HepG2 (cell line): ENCODE data around the gene PIM3. TPM values are rescaled to one million over a fixed set of nuclear protein-coding genes. Genes with fewer than 3 reads are reported as not detected.

Source experiments
- ATAC-seq: fragments of 200-7000 bp; cut with Tn5 transposase; 3 replicates; pipeline ENCODE4 v1.9.1; 2020; ENCODE audit warnings: mild to moderate bottlenecking, moderate library complexity
- BruUV-seq: library from RNA; stranded (reverse); fragments of 400-500 nt; replicated peaks from 2 replicates; lab custom pipeline; 2021; lab: Mats Ljungman, UMichigan
- CTCF ChIA-PET: fragments of 300-600 bp; formaldehyde crosslinking; extraction: SDS; loops from one replicate; lab custom pipeline; 2021; ENCODE audit warnings: low total read pairs, inconsistent platforms, low intra/inter-chr PET ratio; lab: Yijun Ruan, JAX
- POLR2A ChIA-PET: fragments of 350-600 bp; sonication (Branson Sonifier 250); formaldehyde crosslinking; loops from one replicate; lab custom pipeline; 2020; ENCODE audit warnings: antibody characterized with exemption, inconsistent platforms; lab: Yijun Ruan, JAX
- DNase-seq: peaks from one replicate; pipeline ENCODE4 v3.0.0-alpha.2; 2015; ENCODE audit warnings: low spot score
- FAIRE-seq: peaks from 3 replicates; lab custom pipeline; 2011; peaks lifted over from hg19 to GRCh38; lab: Jason Lieb, UNC
- H2AFZ ChIP-seq: one replicate; pipeline ENCODE4 v1.6.1; 2011; ENCODE audit warnings: low read length, inconsistent platforms
- H3K27ac ChIP-seq: fragments of 300-600 bp; 3 replicates; pipeline ENCODE4 v1.8.0; 2011; ENCODE audit warnings: mixed run types, mild to moderate bottlenecking, mixed read lengths, low read length, inconsistent platforms; ENCODE audit not compliant: insufficient read depth; ENCODE audit errors: extremely low read length
- H3K27me3 ChIP-seq, 2 experiments: fragments of 200-600 bp in 1 of 2; 2 replicates in 1 of 2; 3 replicates in 1 of 2; pipeline versions ENCODE4 v1.6.0 to v1.8.0; 2011; ENCODE audit warnings: low read length in 2 of 2, mild to moderate bottlenecking in 2 of 2, moderate library complexity in 2 of 2, inconsistent platforms in 1 of 2; ENCODE audit not compliant: insufficient read depth in 2 of 2, control insufficient read depth in 1 of 2
- H3K36me3 ChIP-seq, 2 experiments: fragments of 200-600 bp in 1 of 2; replicated peaks in 1 of 2; 2 replicates in 1 of 2; 3 replicates in 1 of 2; pipeline versions ENCODE4 v1.5.1 to v1.8.0; 2011; ENCODE audit warnings: low read length in 2 of 2, inconsistent platforms in 1 of 2; ENCODE audit not compliant: insufficient read depth in 2 of 2, control insufficient read depth in 1 of 2
- H3K4me1 ChIP-seq: 2 replicates; pipeline ENCODE4 v1.5.1; 2012; ENCODE audit warnings: low read length, inconsistent platforms; ENCODE audit not compliant: insufficient read depth
- H3K4me2 ChIP-seq: 2 replicates; pipeline ENCODE4 v1.6.0; 2011; ENCODE audit warnings: low read depth, low read length, inconsistent platforms
- H3K4me3 ChIP-seq, 3 experiments: fragments of 200-600 bp in 1 of 3; sonication (generic), shearing (Covaris generic) in 1 of 3; replicated peaks in 1 of 3; 2 replicates each; pipeline ENCODE4 v1.5.1; 2011 to 2016; ENCODE audit warnings: low read length in 3 of 3, inconsistent platforms in 2 of 3, low read depth in 2 of 3, mild to moderate bottlenecking in 2 of 3, control low read depth in 1 of 3, mixed read lengths in 1 of 3; ENCODE audit not compliant: insufficient read depth in 1 of 3
- H3K79me2 ChIP-seq: one replicate; pipeline ENCODE4 v1.6.1; 2011; ENCODE audit warnings: low read length, inconsistent platforms; ENCODE audit not compliant: insufficient read depth
- H3K9ac ChIP-seq: 2 replicates; pipeline ENCODE4 v1.6.0; 2011; ENCODE audit warnings: mild to moderate bottlenecking, low read depth, low read length, inconsistent platforms; ENCODE audit not compliant: insufficient read depth
- H3K9me3 ChIP-seq: 2 replicates; pipeline ENCODE4 v1.5.1; 2012; ENCODE audit warnings: mild to moderate bottlenecking, low read length
- H4K20me1 ChIP-seq: 2 replicates; pipeline ENCODE4 v1.6.0; 2011; ENCODE audit warnings: inconsistent platforms, mild to moderate bottlenecking, low read length, moderate library complexity; ENCODE audit not compliant: insufficient read depth
- ARNT ChIP-seq: fragments of 450-650 bp; IDR thresholded peaks from 2 replicates; pipeline ENCODE4 v1.6.1; 2017
- CC2D1A ChIP-seq: sonication (generic); formaldehyde crosslinking; IDR thresholded peaks from 2 replicates; pipeline ENCODE4 v1.8.1; 2023; ENCODE audit warnings: mild to moderate bottlenecking, missing genetic modification reagents
- CENPX ChIP-seq: sonication (generic); formaldehyde crosslinking; IDR thresholded peaks from 2 replicates; pipeline ENCODE4 v1.9.0; 2021; ENCODE audit warnings: mild to moderate bottlenecking, missing genetic modification reagents, moderate library complexity
- HDAC6 ChIP-seq: fragments of 200-600 bp; sonication (generic); IDR thresholded peaks from 2 replicates; pipeline ENCODE4 v1.7.0; 2017; ENCODE audit warnings: mild to moderate bottlenecking, antibody characterized with exemption, low read length, low read depth
- NFIC ChIP-seq: IDR thresholded peaks from 2 replicates; pipeline ENCODE4 v1.6.1; 2012; ENCODE audit warnings: mild to moderate bottlenecking, low read length, inconsistent platforms
- NR3C1 ChIP-seq: sonication (generic); formaldehyde crosslinking; IDR thresholded peaks from 2 replicates; pipeline ENCODE4 v1.4.0; 2020; ENCODE audit warnings: missing genetic modification reagents
- SMAD1 ChIP-seq: sonication (generic); formaldehyde crosslinking; IDR thresholded peaks from 2 replicates; pipeline ENCODE4 v1.4.0; 2020; ENCODE audit warnings: missing genetic modification reagents, low read depth, mild to moderate bottlenecking, borderline replicate concordance
- YY1 ChIP-seq: IDR thresholded peaks from 2 replicates; pipeline ENCODE4 v1.6.1; 2011; ENCODE audit warnings: low read length, low read depth, moderate library complexity, mild to moderate bottlenecking; ENCODE audit not compliant: insufficient read depth, insufficient replicate concordance
- ZFP41 ChIP-seq: sonication (generic); formaldehyde crosslinking; IDR thresholded peaks from 2 replicates; pipeline ENCODE4 v1.4.0; 2020; ENCODE audit warnings: mild to moderate bottlenecking, missing genetic modification reagents, borderline replicate concordance
- ZFY ChIP-seq: sonication (generic); formaldehyde crosslinking; IDR thresholded peaks from 2 replicates; pipeline ENCODE4 v1.4.0; 2020; ENCODE audit warnings: missing genetic modification reagents
- ZNF205 ChIP-seq: IDR thresholded peaks from 2 replicates; pipeline ENCODE4 v1.6.1; 2018; ENCODE audit warnings: missing biosample characterization, missing genetic modification reagents
- ZNF598 ChIP-seq: sonication (generic); formaldehyde crosslinking; IDR thresholded peaks from 2 replicates; pipeline ENCODE4 v1.5.1; 2020; ENCODE audit warnings: mild to moderate bottlenecking, missing genetic modification reagents, borderline replicate concordance
- ZNF674 ChIP-seq: sonication (generic); formaldehyde crosslinking; IDR thresholded peaks from 2 replicates; pipeline ENCODE4 v1.5.0; 2020; ENCODE audit warnings: low read depth, mild to moderate bottlenecking, missing genetic modification reagents
- ZNF766 ChIP-seq: sonication (generic); formaldehyde crosslinking; IDR thresholded peaks from 2 replicates; pipeline ENCODE4 v1.5.0; 2020; ENCODE audit warnings: missing genetic modification reagents, borderline replicate concordance
- WGBS: methylation state at CpG from one replicate; pipeline ENCODE4 v1.1.6; 2017; ENCODE audit warnings: low lambda C conversion rate; 5-methylcytosine and 5-hydroxymethylcytosine counted together
- in situ Hi-C: cut with HindIII; loops from 2 replicates; pipeline ENCODE4 v1.10.0; 2017; ENCODE audit warnings: low pct_unique_long_range_greater_than_20kb; ENCODE audit not compliant: extremely low pct_ligation_motif_present
- intact Hi-C: fragments of 100-400 bp; cut with micrococcal nuclease; formaldehyde crosslinking; loops from one replicate; pipeline ENCODE4 v1.10.0; 2022; ENCODE audit not compliant: unreplicated experiment
- polyA plus RNA-seq, 8 experiments: library from polyadenylated mRNA; depleted of rRNA in 3 of 8; stranded (reverse) in 7 of 8; unstranded in 1 of 8; fragments of >200 nt; fragmentation: Illumina TruSeq in 4 of 8; extraction: Trizol in 4 of 8; gene quantifications; 2 replicates each; pipeline versions ENCODE4 v1.2.1 to v1.2.3, GENCODE V29; 2011 to 2016; ENCODE audit warnings: low read depth in 4 of 8, missing spikeins in 1 of 8, mixed read lengths in 1 of 8; ENCODE audit not compliant: insufficient read depth in 1 of 8
- total RNA-seq, 5 experiments: library from RNA; depleted of rRNA; stranded (reverse); fragments of >200 nt; fragmentation: Illumina TruSeq; extraction: Trizol; gene quantifications; 2 replicates each; pipeline ENCODE4 v1.2.3, GENCODE V29; 2016; ENCODE audit warnings: low read depth in 1 of 5
- TF ChIP-seq, protein P1 (sequence below): fragments of 450-650 bp; IDR thresholded peaks from 2 replicates; pipeline ENCODE4 v1.6.1; 2017
- TF ChIP-seq, protein P2 (sequence below): IDR thresholded peaks from 2 replicates; pipeline ENCODE4 v1.6.1; 2016; ENCODE audit warnings: missing genetic modification reagents, missing compliant biosample characterization
- TF ChIP-seq, protein P3 (sequence below): sonication (generic); formaldehyde crosslinking; IDR thresholded peaks from 2 replicates; pipeline ENCODE4 v1.9.0; 2021; ENCODE audit warnings: missing genetic modification reagents, borderline replicate concordance
- TF ChIP-seq, protein P4 (sequence below): sonication (generic); formaldehyde crosslinking; IDR thresholded peaks from 2 replicates; pipeline ENCODE4 v1.4.0; 2020; ENCODE audit warnings: missing genetic modification reagents
- TF ChIP-seq, protein P5 (sequence below), 2 experiments: sonication (generic) in 1 of 2; formaldehyde crosslinking in 1 of 2; IDR thresholded peaks; 2 replicates each; pipeline versions ENCODE4 v1.4.0 to v1.6.1; 2018 to 2020; ENCODE audit warnings: missing genetic modification reagents in 2 of 2, borderline replicate concordance in 1 of 2, low read depth in 1 of 2, mild to moderate bottlenecking in 1 of 2, missing biosample characterization in 1 of 2

PIM3 gene
- total and polyA plus RNA-seq, 2 of the 13 experiments (the other 11 are each of a cell fraction or from before 2014, with no cell fraction given): 21.6 to 31.2 TPM

DNA sequence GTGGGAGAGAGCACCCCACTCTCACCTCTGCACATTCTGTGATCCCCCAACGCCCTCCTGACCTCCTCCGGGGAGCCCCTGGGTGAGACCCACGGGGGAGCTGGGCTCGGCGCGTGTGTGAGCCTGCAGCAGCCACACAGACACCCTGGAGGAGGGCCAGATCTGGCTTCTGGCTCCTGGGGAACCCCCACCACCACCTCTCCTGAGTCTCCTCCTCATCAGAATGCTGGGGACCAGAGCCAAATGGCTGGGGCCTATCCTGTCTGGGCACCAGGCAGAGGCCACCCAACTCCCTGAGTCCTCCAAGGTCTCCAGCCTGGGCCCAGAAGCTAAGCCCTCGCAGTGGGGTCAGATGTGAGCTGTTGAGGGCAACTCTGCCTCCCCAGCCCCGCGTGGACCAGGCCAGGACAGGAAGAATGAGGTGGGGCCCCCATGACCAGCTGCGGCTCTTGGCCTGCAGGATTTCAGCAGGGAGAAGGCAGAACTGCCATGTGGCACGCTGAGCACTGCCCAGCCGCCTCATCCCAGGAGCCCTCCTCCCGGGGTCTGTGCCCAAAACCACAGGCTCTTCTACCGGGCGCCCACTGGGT lies 5.5 kb upstream of the PIM3 start:
- 80% methylated on average over 1 of the region's 15 CpGs for WGBS
- Histone ChIP-seq H3K9me3 (no peaks in the 10 kb centered on the region), H4K20me1 (no peaks in the 10 kb centered on the region), H2AFZ (no peak overlapping the region), H3K4me2 (peak overlapping the region; percentile 42), H3K4me1 (peaks cover 95% of the 10 kb centered on the region), H3K4me3 (peak overlapping the region in 1 of 3 experiments; percentile 43; a peak in 1 of 6 replicates), H3K27ac (peak overlapping the region; percentile 3), H3K36me3 (no peaks in the 10 kb centered on the region), H3K79me2 (peaks cover 7% of the 10 kb centered on the region), H3K27me3 (no peaks in the 10 kb centered on the region; a peak in 1 of 5 replicates), H3K9ac (no peak overlapping the region)
- POLR2A ChIA-PET: interaction anchor here (1.1 to 18.6 kb wide), 3 partner anchors 9 to 20 kb away, joined by 5 to 722 read pairs (median 283); partner anchors contain the start of gene PIM3
- no TSS peak for BruUV-seq
- intact Hi-C loops: loop anchor here (2.0 kb wide), 1 partner anchor 24 kb away; no protein-coding TSS in a partner anchor
- DNase-seq: no peak
- no peak for FAIRE-seq
- CTCF ChIA-PET: no interaction called here
- in situ Hi-C loops: no loop called here
- no peak for ATAC-seq
- TF ChIP-seq ARNT (no peak), ZNF205 (CRISPR knock-in tag) (no peak), ZFP41 (no peak), ZNF766 (CRISPR knock-in tag) (no peak), SMAD1 (CRISPR knock-in tag) (no peak), YY1 (no peak), NR3C1 (CRISPR knock-in tag) (no peak), HDAC6 (no peak), ZNF598 (CRISPR knock-in tag) (no peak), ZNF674 (CRISPR knock-in tag) (no peak), NFIC (no peak), ZFY (peak; percentile 37; the same call in 1 of the 2 replicates), CC2D1A (0 out of 2 replicates have a peak, but pooled peaks have one; percentile 12), CENPX (CRISPR knock-in tag) (no peak)
- TF ChIP-seq, protein P1, sequence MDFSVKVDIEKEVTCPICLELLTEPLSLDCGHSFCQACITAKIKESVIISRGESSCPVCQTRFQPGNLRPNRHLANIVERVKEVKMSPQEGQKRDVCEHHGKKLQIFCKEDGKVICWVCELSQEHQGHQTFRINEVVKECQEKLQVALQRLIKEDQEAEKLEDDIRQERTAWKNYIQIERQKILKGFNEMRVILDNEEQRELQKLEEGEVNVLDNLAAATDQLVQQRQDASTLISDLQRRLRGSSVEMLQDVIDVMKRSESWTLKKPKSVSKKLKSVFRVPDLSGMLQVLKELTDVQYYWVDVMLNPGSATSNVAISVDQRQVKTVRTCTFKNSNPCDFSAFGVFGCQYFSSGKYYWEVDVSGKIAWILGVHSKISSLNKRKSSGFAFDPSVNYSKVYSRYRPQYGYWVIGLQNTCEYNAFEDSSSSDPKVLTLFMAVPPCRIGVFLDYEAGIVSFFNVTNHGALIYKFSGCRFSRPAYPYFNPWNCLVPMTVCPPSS: no peak
- TF ChIP-seq, protein P2, sequence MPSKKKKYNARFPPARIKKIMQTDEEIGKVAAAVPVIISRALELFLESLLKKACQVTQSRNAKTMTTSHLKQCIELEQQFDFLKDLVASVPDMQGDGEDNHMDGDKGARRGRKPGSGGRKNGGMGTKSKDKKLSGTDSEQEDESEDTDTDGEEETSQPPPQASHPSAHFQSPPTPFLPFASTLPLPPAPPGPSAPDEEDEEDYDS: no peak
- TF ChIP-seq, protein P3, sequence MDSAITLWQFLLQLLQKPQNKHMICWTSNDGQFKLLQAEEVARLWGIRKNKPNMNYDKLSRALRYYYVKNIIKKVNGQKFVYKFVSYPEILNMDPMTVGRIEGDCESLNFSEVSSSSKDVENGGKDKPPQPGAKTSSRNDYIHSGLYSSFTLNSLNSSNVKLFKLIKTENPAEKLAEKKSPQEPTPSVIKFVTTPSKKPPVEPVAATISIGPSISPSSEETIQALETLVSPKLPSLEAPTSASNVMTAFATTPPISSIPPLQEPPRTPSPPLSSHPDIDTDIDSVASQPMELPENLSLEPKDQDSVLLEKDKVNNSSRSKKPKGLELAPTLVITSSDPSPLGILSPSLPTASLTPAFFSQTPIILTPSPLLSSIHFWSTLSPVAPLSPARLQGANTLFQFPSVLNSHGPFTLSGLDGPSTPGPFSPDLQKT (CRISPR knock-in tag): no peak
- TF ChIP-seq, protein P4, sequence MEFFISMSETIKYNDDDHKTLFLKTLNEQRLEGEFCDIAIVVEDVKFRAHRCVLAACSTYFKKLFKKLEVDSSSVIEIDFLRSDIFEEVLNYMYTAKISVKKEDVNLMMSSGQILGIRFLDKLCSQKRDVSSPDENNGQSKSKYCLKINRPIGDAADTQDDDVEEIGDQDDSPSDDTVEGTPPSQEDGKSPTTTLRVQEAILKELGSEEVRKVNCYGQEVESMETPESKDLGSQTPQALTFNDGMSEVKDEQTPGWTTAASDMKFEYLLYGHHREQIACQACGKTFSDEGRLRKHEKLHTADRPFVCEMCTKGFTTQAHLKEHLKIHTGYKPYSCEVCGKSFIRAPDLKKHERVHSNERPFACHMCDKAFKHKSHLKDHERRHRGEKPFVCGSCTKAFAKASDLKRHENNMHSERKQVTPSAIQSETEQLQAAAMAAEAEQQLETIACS (CRISPR knock-in tag): no peak
- TF ChIP-seq, protein P5, sequence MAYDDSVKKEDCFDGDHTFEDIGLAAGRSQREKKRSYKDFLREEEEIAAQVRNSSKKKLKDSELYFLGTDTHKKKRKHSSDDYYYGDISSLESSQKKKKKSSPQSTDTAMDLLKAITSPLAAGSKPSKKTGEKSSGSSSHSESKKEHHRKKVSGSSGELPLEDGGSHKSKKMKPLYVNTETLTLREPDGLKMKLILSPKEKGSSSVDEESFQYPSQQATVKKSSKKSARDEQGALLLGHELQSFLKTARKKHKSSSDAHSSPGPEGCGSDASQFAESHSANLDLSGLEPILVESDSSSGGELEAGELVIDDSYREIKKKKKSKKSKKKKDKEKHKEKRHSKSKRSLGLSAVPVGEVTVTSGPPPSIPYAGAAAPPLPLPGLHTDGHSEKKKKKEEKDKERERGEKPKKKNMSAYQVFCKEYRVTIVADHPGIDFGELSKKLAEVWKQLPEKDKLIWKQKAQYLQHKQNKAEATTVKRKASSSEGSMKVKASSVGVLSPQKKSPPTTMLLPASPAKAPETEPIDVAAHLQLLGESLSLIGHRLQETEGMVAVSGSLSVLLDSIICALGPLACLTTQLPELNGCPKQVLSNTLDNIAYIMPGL (CRISPR knock-in tag; IDR thresholded peaks at IDR 0.05; ENCODE audit: borderline replicate concordance in 1 of 2, low read depth in 1 of 2): no peak
